Umbilical cord (tissue), 2 donors: ENCODE measurements around the gene CBLN2. TPM values are rescaled to one million over a fixed set of nuclear protein-coding genes. Genes with fewer than 3 reads are reported as not detected.
A peak's percentile ranks its signal among the peaks of the same experiment; 100 is the strongest.

Experiments used
- DNase-seq: peaks from one replicate; pipeline ENCODE4 v3.0.0-alpha.2; 2015; ENCODE audit warnings: low spot score
- total RNA-seq: library from RNA; depleted of rRNA; stranded (reverse); fragments of >200 nt; gene quantifications from one replicate; pipeline ENCODE4 v1.2.3, GENCODE V29; 2014; ENCODE audit warnings: low replicate concordance; ENCODE audit not compliant: insufficient read depth

The CBLN2 gene
- 17.8 TPM for total RNA-seq

DNA sequence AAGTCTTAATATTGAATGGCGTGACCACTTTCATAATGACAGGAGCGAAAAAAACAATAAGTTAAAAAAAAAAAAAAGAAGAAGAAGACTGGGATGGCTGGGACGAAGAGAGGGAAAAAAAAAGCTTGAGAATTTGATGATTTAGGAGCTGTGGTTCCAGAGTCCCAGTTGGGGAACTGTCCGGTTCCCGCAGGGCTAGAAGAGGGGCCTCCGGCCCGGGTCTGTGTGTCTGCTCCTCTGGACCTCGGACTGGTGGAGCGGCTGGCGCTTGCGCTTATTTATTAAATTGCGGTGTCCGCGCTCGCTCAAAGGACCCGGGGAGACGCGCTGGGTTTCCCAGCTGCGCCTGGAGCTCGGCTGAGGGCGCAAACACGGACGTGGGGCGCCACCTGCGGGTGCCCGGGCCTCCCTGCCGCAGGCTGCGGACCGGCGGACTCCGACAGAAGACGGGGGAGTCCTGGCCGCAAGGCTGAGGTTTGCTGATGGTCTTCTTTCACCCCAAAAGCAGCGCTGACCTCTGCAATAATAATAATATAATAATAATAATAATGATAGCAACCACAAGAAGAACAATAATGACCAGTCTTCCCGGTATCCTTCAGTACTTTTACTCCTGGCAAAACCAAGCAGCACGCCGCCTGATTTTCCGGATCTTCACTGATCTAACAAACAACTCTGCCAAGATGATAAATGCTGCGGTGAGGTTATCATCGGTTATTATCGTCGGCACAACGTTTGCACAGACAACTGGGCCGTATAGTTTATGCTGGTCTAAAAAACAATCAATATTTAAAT, at the start of gene CBLN2:
TSS of gene CBLN2 (minus strand) at position 251 of the 795 bp plus-strand sequence. CDS start 2,182 bp downstream, outside the sequence.
- peak; percentile 52 for DNase-seq

DNA sequence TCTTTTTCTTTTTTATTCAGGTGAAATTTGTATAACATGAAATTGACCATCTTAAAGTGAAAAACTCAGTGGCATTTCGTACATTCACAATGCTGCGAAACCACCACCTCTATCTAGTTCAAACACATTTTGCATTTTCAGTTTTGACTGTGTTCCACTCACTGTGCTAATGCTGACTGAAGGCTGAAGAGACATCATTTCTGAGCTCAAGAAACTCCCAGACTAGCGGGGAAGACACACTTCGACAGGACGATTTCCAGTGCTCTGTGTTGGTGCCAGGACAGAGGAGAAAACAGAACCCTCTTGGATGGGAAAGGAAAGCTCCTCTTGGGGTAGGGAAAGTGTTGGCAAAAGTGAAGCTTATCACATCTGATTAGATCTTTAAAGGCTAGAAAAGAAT, 44.2 kb upstream of the CBLN2 start:
- DNase-seq = no peak

DNA sequence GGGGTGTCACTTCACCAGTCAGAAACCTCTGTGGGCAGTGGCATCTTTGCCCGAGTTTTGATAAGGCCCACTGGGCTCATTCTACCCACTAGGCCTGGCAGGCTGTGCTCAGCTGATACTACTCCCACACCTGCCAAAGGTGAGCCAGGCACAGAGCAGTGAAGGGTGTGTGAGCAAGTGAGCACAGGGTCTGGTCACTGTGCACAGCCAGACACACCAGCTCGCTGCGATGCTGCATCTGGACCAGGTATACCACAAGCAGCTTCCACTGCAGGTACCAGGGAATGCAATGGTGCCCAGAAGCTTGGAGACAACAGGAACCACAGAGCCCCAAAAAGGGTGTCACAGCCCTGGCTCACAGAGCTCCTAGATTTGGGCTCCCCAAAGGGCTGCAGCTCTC, 40.6 kb upstream of the CBLN2 start:
- DNase-seq = no peak

DNA sequence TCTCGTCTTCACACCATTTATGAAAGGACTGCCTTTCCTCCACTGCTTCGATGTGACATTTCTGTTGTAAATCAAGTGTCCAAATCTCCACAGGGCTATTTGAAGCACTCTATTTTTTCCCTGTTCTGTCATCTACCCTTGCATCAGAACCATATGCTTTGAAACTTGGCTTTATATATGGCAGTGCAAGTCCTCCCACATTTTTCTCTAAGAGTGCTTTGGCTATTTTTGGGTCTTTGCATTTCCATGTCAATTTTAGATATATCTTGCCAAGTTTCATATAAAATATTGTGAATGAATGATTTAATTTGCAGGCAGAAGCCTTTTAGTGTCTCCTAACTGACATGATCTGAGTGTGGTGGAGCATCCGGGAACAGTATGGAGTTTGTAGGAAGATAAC, 37.8 kb upstream of the CBLN2 start:
- no peak for DNase-seq

DNA sequence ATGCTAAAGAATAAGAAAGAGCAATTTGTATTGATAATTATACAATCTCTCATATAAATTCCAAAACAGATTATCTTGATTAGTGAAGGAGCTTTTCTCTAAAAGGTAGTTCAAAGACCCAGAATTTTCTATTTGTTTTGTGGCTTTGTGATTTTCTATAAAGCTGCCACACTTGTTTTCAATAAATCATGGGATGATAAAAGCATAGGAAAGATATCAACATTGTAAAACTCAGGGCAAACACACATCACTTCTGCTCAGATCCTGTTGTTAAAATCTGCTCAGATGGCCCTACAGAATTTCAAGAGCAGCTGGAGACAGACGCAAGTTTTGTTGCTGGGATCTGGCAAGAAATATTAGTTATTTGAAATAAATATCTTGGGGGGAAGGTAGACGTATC, 28.8 kb upstream of the CBLN2 start:
- no peak for DNase-seq

DNA sequence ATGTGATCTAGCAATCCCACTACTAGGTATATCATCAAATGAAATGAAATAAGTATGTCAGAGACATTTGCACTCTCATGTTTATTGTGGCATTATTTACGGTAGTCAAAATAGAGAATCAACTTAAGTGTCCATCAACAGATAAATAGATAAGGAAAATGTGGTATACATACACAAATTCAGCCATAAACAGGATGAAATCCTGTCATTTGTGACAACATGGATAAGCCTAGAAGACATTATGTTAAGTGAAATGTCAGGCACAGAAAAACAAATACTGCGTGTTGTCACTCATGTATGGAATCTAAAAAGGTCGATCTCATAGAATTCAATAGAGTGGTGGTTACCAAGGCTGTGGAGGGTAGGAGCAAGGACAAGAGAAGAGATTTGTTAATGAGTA, 22.1 kb upstream of the CBLN2 start:
- no peak for DNase-seq

DNA sequence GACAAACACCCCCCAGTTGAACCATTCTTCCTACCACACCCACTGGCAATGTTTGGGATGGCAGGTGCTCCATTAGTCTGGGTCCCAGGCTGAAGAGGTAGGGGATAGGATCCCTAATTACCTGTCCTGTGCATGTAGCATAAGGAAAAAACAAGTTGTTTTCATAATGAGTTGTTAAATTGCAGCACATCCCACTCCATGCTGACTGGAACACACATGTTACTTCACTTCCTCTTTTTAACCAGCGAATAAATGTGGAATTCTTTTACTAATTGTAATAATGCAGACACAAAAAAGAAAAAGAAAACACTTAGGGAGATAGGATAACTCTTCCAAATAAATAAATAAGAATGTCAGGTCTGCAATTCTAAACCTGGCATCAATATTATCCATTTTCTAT, 11.8 kb upstream of the CBLN2 start:
- DNase-seq = no peak

DNA sequence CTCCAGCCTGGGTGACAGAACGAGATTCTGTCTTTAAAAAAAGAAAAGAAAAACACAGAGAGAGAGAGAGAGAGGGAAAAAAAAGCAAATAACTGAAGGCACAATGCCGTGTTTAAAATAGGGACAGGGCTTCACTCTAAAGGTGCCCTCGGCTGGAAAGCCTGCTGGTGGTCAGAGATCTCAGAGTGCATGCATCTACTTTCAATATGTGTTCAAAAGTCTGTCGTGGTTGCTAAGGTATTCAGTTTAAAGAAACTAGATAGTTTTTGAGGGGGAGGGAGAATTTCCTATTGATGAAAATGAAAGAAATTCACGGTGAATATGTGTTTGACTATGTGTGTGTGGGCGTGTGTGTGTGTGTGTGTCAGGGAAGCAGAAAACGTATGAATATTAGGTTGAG, 11.0 kb upstream of the CBLN2 start:
- DNase-seq = no peak

DNA sequence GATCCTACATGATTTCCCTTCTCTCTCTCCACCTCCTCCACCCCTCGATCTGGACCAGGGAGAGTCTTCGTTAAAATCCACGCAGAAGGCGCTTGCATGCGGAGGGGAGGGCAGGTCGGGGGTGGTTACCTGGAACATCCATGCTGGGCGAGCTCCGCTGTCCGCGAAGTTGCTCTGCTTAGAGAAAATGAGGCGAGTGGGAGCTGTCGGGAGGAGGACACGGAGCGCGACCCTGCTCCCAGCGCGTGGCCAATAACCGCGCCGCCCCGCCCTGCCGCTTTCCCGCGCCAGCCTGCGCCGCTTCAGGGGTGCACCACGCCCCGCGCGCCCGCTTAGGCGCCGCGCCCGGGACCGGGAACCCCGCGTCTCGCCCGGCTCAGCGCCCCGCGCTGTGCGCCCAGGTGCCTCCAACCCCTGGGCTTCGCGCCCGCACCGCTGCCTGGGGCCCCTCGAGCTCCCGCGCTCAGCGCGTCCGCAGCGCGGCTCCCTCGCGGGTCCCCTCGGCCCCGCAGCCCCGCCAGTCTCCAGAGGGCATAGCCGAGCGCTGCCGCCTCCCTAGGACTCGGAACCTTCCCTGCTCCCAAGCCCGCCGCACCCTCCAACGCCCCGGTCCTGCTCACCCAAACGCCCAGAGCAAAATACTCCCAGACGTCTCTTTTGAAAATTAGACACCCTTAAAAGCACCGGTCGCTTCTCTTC, 636 bp downstream of the CBLN2 start:
- DNase-seq = no peak

DNA sequence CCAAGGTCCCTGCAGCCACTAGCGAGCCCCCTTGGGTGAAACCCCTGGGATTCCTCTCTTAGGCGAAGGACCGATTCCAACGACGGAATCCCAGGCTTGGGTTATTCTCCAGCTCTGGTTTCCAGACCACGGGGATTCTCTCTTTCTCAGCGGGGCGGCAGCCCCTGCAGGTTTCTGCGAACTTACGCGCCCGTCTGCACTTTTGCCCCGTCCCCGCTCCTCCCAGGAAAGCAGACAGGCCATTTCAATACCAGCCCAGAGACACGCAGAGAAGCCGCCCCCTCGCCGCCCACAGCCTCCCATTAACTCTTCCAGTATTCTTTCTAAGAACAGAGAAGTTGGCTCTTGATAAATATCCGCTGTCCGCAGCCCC, 1.2 kb downstream of the CBLN2 start:
- DNase-seq = no peak

DNA sequence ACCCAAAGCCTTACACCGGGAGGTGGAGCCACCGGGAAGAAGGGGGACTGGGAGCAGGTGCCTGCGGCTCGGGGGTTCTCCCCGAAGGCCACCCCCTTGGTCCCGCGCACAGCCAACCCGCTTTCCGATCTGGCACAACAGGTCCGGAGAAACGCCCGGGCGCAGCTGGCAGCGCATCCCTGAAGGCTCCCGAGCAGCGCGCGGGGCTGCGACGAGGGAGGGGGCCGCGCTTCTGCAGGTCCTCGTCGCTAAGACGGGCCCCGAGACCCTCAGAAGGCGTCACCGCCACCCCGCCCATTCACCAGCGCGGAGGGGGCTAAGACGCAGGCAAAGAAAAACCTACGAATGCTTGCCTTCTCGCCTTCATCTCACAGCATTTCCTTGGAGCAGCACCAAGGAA, 1.8 kb downstream of the CBLN2 start:
- DNase-seq = no peak

DNA sequence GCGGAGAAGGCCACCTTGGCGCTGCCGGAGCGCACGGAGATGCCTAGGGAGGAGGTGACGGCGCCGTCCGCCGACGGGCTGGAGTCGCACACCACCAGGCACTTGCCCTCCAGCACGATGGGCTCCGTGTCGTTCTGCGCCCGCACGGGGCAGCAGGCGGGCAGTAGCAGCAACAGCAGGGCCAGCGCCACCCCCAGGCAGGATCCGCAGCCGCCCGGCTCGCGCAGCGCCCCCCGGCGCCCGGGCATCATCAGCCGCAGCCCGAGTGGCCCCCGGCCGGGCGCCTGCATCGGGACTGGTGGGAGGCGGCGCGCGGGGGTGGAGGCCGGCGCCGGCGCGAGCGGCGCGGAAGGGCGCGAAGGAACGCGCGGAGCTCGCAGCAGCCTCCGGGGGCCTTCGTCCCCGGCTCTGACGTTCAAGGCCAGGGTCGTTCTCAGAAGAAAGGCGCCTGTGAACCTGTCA, 2.2 kb downstream of the CBLN2 start:
- no peak for DNase-seq

DNA sequence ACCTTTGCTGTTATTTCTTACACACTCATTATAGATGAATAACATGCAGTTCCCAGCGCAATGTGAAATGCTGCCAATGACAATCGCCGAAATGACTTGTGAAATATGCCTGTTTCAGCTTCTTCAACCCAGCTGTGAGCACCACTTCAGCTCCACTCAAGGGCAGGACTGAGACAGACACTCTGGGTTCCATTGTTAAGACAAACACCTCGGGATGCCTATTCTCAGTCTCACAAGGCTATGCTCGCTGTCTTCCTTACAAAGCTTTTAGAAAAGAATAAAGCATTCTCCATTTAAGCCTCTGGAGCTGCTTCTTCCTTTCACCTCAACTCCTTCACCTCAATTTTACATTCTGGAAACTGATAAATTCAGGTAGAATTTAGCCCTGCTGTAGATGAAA, 4.2 kb downstream of the CBLN2 start:
- DNase-seq = no peak

DNA sequence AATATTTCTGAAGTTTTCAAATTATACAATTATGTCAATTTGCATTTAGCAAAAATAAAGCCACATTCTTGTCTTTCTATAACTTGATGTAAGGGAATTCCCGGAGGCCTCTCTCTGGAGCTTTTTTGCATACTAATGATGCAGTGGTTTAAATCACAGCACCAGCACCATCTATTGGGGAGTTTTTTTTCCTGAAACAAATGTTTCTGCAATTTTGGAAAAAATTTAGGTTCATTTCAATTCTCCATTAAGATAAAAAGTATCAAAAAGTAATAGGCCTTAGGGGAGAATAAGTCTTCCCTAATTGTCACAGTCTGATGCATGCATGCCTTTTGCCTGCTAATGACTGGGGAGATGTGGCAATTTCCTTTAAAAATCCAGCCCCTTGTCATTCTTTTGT, 13.5 kb downstream of the CBLN2 start:
- no peak for DNase-seq

DNA sequence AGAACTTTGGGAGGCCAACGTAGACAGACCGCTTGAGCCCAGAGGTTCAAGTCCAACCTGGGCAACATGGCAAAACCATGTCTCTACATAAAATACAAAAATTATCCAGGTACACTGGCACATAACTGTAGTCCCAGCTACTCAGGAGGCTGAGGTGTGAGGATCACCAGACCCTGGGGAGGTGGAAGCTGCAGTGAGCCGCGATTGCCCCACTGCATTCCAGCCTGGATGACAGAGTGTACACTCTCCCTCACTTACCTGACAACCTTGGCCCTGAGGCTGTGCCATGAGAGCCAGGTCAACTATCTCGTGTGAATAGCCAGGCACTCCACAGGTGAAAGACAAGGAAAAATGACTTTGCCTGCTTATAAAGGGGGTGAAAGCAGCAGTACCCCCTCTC, 39.3 kb downstream of the CBLN2 start:
- no peak for DNase-seq

DNA sequence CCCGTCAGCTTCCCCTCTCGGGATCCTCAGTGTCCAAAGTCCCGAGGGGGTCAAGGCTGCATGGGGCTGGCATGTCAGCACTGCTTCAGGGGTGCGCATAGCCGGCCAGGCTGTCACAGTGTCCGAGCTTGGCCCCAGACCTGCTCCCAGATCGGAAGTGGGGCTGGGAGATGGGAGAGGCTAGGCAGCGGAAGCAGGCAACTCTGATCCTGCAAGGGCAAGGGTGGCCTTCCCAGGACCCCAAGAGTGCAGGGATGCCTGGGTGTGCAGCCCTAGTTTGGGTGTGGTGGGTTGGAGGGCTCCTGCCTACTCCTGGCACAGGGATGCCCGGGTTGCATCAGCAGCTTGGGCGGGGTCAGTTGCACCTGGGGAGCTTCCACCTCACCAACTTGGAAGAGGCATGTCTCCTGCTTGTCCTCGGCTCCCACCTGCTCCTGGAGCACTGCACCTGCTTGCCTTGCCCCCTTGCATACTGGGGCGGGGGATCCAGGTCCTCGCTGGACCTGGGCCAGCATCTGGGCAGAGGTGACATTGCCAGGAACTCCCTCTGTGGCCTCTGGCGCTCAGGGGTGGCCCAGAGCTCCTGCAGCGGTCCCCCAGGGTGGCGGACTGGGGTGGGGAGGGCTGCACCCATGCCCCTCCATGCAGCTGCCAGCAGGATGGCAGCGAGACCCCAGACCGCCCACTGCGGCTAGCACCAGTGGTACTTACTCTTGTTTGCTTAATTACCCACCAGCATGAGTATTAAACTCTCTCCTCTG, 41.3 kb downstream of the CBLN2 start:
- DNase-seq = no peak

DNA sequence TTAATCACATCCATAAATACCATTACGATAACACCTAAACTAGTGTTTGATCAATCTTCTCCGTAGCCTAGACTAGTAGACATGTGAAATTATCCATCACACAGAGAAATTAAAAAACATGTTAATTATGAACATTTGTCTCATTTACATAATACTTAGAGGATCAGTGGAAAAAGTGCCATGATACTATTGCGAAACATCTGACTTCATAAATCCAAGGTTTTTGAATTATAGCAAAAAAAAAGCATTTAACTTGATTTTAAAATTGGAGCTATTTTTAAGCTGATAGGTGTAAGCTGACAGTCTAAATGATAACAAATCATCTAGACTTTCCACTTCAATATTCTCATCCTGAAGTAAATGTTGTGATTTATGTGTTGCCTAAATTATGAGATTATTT, 51.6 kb downstream of the CBLN2 start:
- DNase-seq = no peak
